ENCODE results near the gene CLEC2A. TPM values are rescaled to one million over a fixed set of nuclear protein-coding genes. Genes with fewer than 3 reads are reported as not detected.

The CLEC2A gene
- total and polyA plus RNA-seq, 9 of the 15 experiments (the other 6 are each of a cell fraction or from before 2014, with no cell fraction given): not detected

- TF ChIP-seq ZFP30 (CRISPR knock-in tag; IDR thresholded peaks at IDR 0.05; ENCODE audit: borderline replicate concordance) (no peak), DMBX1 (CRISPR knock-in tag; IDR thresholded peaks at IDR 0.05; ENCODE audit: borderline replicate concordance) (no peak), CHD1 (IDR thresholded peaks at IDR 0.05; ENCODE audit: low read length) (no peak)
Observed at GRCh38 chr12:9948606-9949296, 16.6 kb upstream of the CLEC2A start (continued).

- POLR2A ChIA-PET: no interaction called here
- TF ChIP-seq KAT2B (IDR thresholded peaks at IDR 0.05; ENCODE audit: low read depth, low read length) (no peak), MTA2 (IDR thresholded peaks at IDR 0.05; ENCODE audit: low read depth) (no peak), THRB (CRISPR knock-in tag; conservative IDR thresholded peaks at IDR 0.05) (no peak)
- no TSS peak for BruUV-seq (replicated peaks)
Observed at GRCh38 chr12:9947674-9948073, 15.5 kb upstream of the CLEC2A start.

More at GRCh38 chr12:9947674-9948073, 15.5 kb upstream of the CLEC2A start:
- Histone ChIP-seq H3K36me3 (ENCODE audit: control insufficient read depth, insufficient read depth, low read length) (no peaks in the 10 kb centered on the region), H3K4me1 (replicated peaks in 1 of 2; ENCODE audit: control insufficient read depth in 2 of 2, insufficient read depth in 2 of 2, low read length in 2 of 2) (peaks cover 0 to 4% of the 10 kb centered on the region in 2 experiments; a peak in 2 of 5 replicates), H3K79me2 (ENCODE audit: control insufficient read depth, insufficient read depth, low read length) (no peaks in the 10 kb centered on the region), H3K4me2 (ENCODE audit: insufficient read depth, low read length) (no peak overlapping the region), H3K4me3 (no peak overlapping the region), H3K9me1 (ENCODE audit: control insufficient read depth, insufficient read depth, low read length) (no peaks in the 10 kb centered on the region), H3K9me3 (replicated peaks; ENCODE audit: control insufficient read depth, insufficient read depth, low read depth, low read length) (no peaks in the 10 kb centered on the region), H4K20me1 (replicated peaks; ENCODE audit: control insufficient read depth, insufficient read depth, low read length) (no peaks in the 10 kb centered on the region), H2AFZ (ENCODE audit: low read depth, low read length) (no peak overlapping the region), H3K9ac (ENCODE audit: insufficient read depth in 1 of 2, low read depth in 2 of 2, low read length in 2 of 2) (no peak overlapping the region), H3K27ac (ENCODE audit: extremely low read depth, low read depth, low read length) (no peak overlapping the region), H3K27me3 (ENCODE audit: control insufficient read depth in 2 of 2, insufficient read depth in 2 of 2, low read length in 2 of 2) (peaks cover 11 to 16% of the 10 kb centered on the region in 2 experiments)
- CTCF ChIA-PET (ENCODE audit: low intra/inter-chr PET ratio): no interaction called here
- ATAC-seq (no peak), DNase-seq (ENCODE audit: extremely low read depth in 1 of 4, low spot score in 3 of 4) (no peak), FAIRE-seq (no peak)
- in situ Hi-C loops (cut with MboI) (no loop called here), intact Hi-C loops (cut with micrococcal nuclease) (no loop called here)
- WGBS (ENCODE audit: insufficient coverage, low coverage, missing lambda C conversion rate): 7% methylated on average over 3 of the region's 3 CpGs
